GM23248 (cell line): ENCODE results near the gene SPPL3.

ENCODE experiments used
- EZH2 ChIP-seq: fragments of 200-600 bp; sonication (generic); IDR thresholded peaks from 2 replicates; pipeline ENCODE4 v1.6.1; 2018; ENCODE audit warnings: antibody characterized with exemption, mild to moderate bottlenecking; ENCODE audit not compliant: insufficient read depth, poor library complexity, severe bottlenecking
- EZH2phosphoT487 ChIP-seq: fragments of 200-600 bp; sonication (generic); IDR thresholded peaks from 2 replicates; pipeline ENCODE4 v1.6.1; 2018; ENCODE audit warnings: antibody characterized with exemption, moderate library complexity, mild to moderate bottlenecking, low read depth; ENCODE audit not compliant: insufficient read depth

DNA sequence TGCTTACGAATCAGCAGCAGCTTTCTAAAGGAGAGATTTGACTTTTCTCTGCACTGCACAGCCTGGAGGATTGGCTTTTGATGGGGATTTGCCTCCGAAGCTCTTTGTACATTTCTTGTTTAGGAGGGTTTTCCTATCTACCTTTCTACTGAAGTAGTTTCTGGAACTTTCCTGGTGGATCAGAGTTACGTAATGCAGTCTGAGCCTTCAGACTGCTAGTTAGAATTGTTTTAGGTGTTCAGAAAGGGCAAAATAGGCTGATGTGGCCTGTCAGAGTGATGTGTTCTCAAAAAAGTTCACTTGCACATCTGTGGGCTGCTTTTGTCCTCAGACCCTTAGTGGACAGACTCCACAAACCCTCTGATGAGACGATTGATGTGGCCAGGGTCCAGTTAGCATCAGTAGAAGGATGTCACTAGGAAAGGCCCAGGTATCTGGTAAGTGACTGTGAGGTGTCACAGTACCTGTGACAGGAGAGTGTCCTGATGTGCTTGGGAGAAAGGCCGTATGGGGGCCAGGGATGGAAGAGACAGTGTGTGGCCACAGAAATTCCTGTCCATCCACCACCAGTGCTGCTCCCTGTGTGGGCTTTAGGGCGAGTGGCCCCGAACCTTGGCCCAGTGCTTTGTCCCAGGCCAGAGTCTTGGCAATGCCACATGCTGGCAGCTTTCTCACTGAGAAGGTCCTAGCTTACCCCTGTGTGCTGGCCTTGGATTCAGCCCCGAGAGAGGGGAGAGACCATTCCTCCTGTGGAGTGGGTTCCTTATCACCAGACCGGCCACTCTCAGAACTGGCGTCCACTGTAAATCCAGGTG lies 183.0 kb downstream of the SPPL3 start:
- no peak for TF ChIP-seq EZH2
- TF ChIP-seq EZH2phosphoT487 = no peak
